H1 (cell line): ENCODE data around the gene B3GNT2. TPM values are rescaled to one million over a fixed set of nuclear protein-coding genes. Genes with fewer than 3 reads are reported as not detected.

ENCODE experiments used
- CTCF ChIA-PET: fragments of 300-600 bp; sonication (Branson Sonifier 250); formaldehyde crosslinking; loops from one replicate; lab custom pipeline; 2021; ENCODE audit not compliant: partially characterized antibody; lab: Charles Lee
- POLR2A ChIA-PET: fragments of 300-600 bp; sonication (Branson Sonifier 250); formaldehyde crosslinking; loops from one replicate; lab custom pipeline; 2021; ENCODE audit warnings: inconsistent platforms; ENCODE audit not compliant: partially characterized antibody; lab: Charles Lee
- DNase-seq, 2 experiments: peaks; one replicate each; pipeline versions ENCODE4 v3.0.0 to v3.0.0-alpha.2; 2010 to 2022; ENCODE audit warnings: low spot score in 2 of 2, low read depth in 1 of 2, mixed read lengths in 1 of 2
- FAIRE-seq: peaks from 2 replicates; lab custom pipeline; 2011; peaks lifted over from hg19 to GRCh38; lab: Jason Lieb, UNC
- H2AFZ ChIP-seq: 2 replicates; pipeline ENCODE4 v1.8.1; 2012; ENCODE audit warnings: low read length, inconsistent platforms
- H2AK5ac ChIP-seq: 2 replicates; pipeline ENCODE4 v1.6.1; 2013; ENCODE audit warnings: low read depth, low read length
- H2BK120ac ChIP-seq: replicated peaks from 2 replicates; pipeline ENCODE3; 2013; ENCODE audit warnings: low read depth, low read length, inconsistent platforms
- H2BK12ac ChIP-seq: 2 replicates; pipeline ENCODE4 v1.6.1; 2013; ENCODE audit warnings: low read depth, low read length
- H2BK15ac ChIP-seq: 2 replicates; pipeline ENCODE4 v1.6.1; 2013; ENCODE audit warnings: low read length
- H2BK20ac ChIP-seq: 2 replicates; pipeline ENCODE4 v1.6.1; 2013; ENCODE audit warnings: low read length
- H2BK5ac ChIP-seq: 2 replicates; pipeline ENCODE4 v1.6.1; 2013; ENCODE audit warnings: low read depth, low read length
- H3K14ac ChIP-seq: 2 replicates; pipeline ENCODE4 v1.6.1; 2013; ENCODE audit warnings: inconsistent platforms; ENCODE audit not compliant: insufficient read length
- H3K18ac ChIP-seq: 2 replicates; pipeline ENCODE4 v1.6.1; 2013; ENCODE audit warnings: low read length; ENCODE audit errors: extremely low read depth
- H3K23ac ChIP-seq: 2 replicates; pipeline ENCODE4 v1.6.1; 2013; ENCODE audit warnings: inconsistent platforms; ENCODE audit not compliant: insufficient read length
- H3K23me2 ChIP-seq: 2 replicates; pipeline ENCODE4 v1.6.1; 2013; ENCODE audit warnings: low read depth, low read length
- H3K27ac ChIP-seq: 2 replicates; pipeline ENCODE4 v1.6.1; 2011; ENCODE audit warnings: low read depth, low read length, inconsistent platforms
- H3K27me3 ChIP-seq, 4 experiments: replicated peaks in 1 of 4; 1 replicate in 1 of 4; 2 replicates in 3 of 4; pipeline versions ENCODE4 v1.6.1 to v1.8.1; 2011 to 2013; ENCODE audit warnings: low read length in 3 of 4, mild to moderate bottlenecking in 3 of 4, inconsistent platforms in 2 of 4, mixed read lengths in 2 of 4, moderate library complexity in 1 of 4; ENCODE audit not compliant: control insufficient read depth in 3 of 4, insufficient read depth in 3 of 4; ENCODE audit errors: extremely low read depth in 1 of 4
- H3K36me3 ChIP-seq, 4 experiments: 2 replicates each; pipeline versions ENCODE4 v1.6.1 to v1.8.1; 2011 to 2013; ENCODE audit warnings: mild to moderate bottlenecking in 4 of 4, low read length in 3 of 4, moderate library complexity in 2 of 4, control low read depth in 1 of 4, inconsistent platforms in 1 of 4; ENCODE audit not compliant: insufficient read depth in 4 of 4, control insufficient read depth in 2 of 4
- H3K4ac ChIP-seq: replicated peaks from 2 replicates; pipeline ENCODE3; 2013; ENCODE audit warnings: low read length, low read depth, mixed read lengths, inconsistent platforms; ENCODE audit not compliant: insufficient read length
- H3K4me1 ChIP-seq, 4 experiments: replicated peaks in 1 of 4; 1 replicate in 1 of 4; 2 replicates in 3 of 4; pipeline versions ENCODE4 v1.6.1 to v1.8.1; 2011 to 2013; ENCODE audit warnings: low read length in 3 of 4, inconsistent platforms in 2 of 4, mixed read lengths in 1 of 4; ENCODE audit not compliant: insufficient read depth in 4 of 4, control insufficient read depth in 3 of 4
- H3K4me2 ChIP-seq, 2 experiments: 2 replicates each; pipeline versions ENCODE4 v1.6.1 to v1.8.1; 2011 to 2013; ENCODE audit warnings: low read depth in 2 of 2, low read length in 2 of 2, control low read depth in 1 of 2, inconsistent platforms in 1 of 2, mild to moderate bottlenecking in 1 of 2; ENCODE audit not compliant: insufficient read depth in 1 of 2
- H3K4me3 ChIP-seq, 4 experiments: fragments of 200-600, 300-600 bp in 1 of 4; sonication (generic), shearing (Covaris generic), sonication (Bioruptor Twin) in 1 of 4; 2 replicates each; pipeline versions ENCODE4 v1.5.1 to v1.8.1; 2011 to 2016; ENCODE audit warnings: low read length in 4 of 4, low read depth in 3 of 4, control low read depth in 2 of 4, inconsistent platforms in 2 of 4, mild to moderate bottlenecking in 2 of 4, mixed read lengths in 1 of 4, moderate library complexity in 1 of 4; ENCODE audit not compliant: insufficient read depth in 2 of 4; ENCODE audit errors: extremely low read depth in 1 of 4
- H3K56ac ChIP-seq: replicated peaks from 2 replicates; pipeline ENCODE3; 2013; ENCODE audit warnings: low read depth, mild to moderate bottlenecking, mixed read lengths, low read length, inconsistent platforms; ENCODE audit not compliant: insufficient read length
- H3K79me1 ChIP-seq: 2 replicates; pipeline ENCODE4 v1.6.1; 2013; ENCODE audit warnings: low read depth, low read length, control low read depth
- H3K79me2 ChIP-seq, 2 experiments: 2 replicates each; pipeline versions ENCODE4 v1.6.1 to v1.8.1; 2012 to 2013; ENCODE audit warnings: low read length in 2 of 2, mild to moderate bottlenecking in 2 of 2, inconsistent platforms in 1 of 2; ENCODE audit not compliant: insufficient read depth in 2 of 2, control insufficient read depth in 1 of 2
- H3K9ac ChIP-seq, 4 experiments: replicated peaks in 1 of 4; 1 replicate in 1 of 4; 2 replicates in 3 of 4; pipeline versions ENCODE4 v1.6.1 to v1.8.1; 2011 to 2013; ENCODE audit warnings: low read depth in 3 of 4, low read length in 3 of 4, control low read depth in 2 of 4, mild to moderate bottlenecking in 2 of 4, moderate library complexity in 2 of 4, inconsistent platforms in 1 of 4; ENCODE audit errors: extremely low read depth in 1 of 4
- H3K9me3 ChIP-seq, 2 experiments: 2 replicates each; pipeline versions ENCODE4 v1.6.1 to v1.8.1; 2012 to 2013; ENCODE audit warnings: mild to moderate bottlenecking in 2 of 2, moderate library complexity in 2 of 2, control low read depth in 1 of 2, inconsistent platforms in 1 of 2, low read depth in 1 of 2, low read length in 1 of 2, mixed read lengths in 1 of 2; ENCODE audit not compliant: insufficient read depth in 2 of 2
- H4K20me1 ChIP-seq, 2 experiments: replicated peaks in 1 of 2; 2 replicates each; pipeline versions ENCODE3 to v1.8.1; 2011 to 2013; ENCODE audit warnings: inconsistent platforms in 2 of 2, low read length in 2 of 2, mild to moderate bottlenecking in 1 of 2; ENCODE audit not compliant: insufficient read depth in 2 of 2, control insufficient read depth in 1 of 2
- H4K5ac ChIP-seq: 2 replicates; pipeline ENCODE4 v1.6.1; 2013; ENCODE audit warnings: low read length, low read depth, mixed read lengths, inconsistent platforms; ENCODE audit not compliant: insufficient read length
- H4K8ac ChIP-seq: 2 replicates; pipeline ENCODE4 v1.8.0; 2013; ENCODE audit warnings: mild to moderate bottlenecking, moderate library complexity, low read length, inconsistent platforms; ENCODE audit not compliant: insufficient read depth; ENCODE audit errors: extremely low read depth
- H4K91ac ChIP-seq: replicated peaks from 2 replicates; pipeline ENCODE3; 2013; ENCODE audit warnings: low read length, mixed read lengths, inconsistent platforms; ENCODE audit not compliant: insufficient read length
- ATF3 ChIP-seq: IDR thresholded peaks from 2 replicates; pipeline ENCODE4 v1.6.1; 2011; ENCODE audit warnings: low read depth, mild to moderate bottlenecking, low read length; ENCODE audit not compliant: insufficient read depth
- JUN ChIP-seq: IDR thresholded peaks from 2 replicates; pipeline ENCODE4 v1.6.1; 2011; ENCODE audit warnings: low read depth, mild to moderate bottlenecking, improper control_type of control experiment, low read length
- KDM4A ChIP-seq: IDR thresholded peaks from one replicate; pipeline ENCODE4 v1.7.1; 2012; ENCODE audit warnings: low read depth, mild to moderate bottlenecking, moderate library complexity, low read length, inconsistent platforms; ENCODE audit not compliant: severe bottlenecking
- PHF8 ChIP-seq: fragments of 200-600 bp; sonication (generic); conservative IDR thresholded peaks from 2 replicates; pipeline ENCODE4 v1.7.1; 2012; ENCODE audit warnings: low read depth, mild to moderate bottlenecking, inconsistent platforms, low read length, moderate library complexity
- POLR2A ChIP-seq, 2 experiments: IDR thresholded peaks; 1 replicate in 1 of 2; 2 replicates in 1 of 2; pipeline ENCODE4 v1.6.1; 2011; ENCODE audit warnings: low read depth in 2 of 2, low read length in 2 of 2, mild to moderate bottlenecking in 2 of 2; ENCODE audit errors: control extremely low read depth in 1 of 2
- POU5F1 ChIP-seq: IDR thresholded peaks from 2 replicates; pipeline ENCODE4 v1.6.1; 2011; ENCODE audit warnings: low read depth, mild to moderate bottlenecking, low read length, moderate library complexity
- SP1 ChIP-seq: IDR thresholded peaks from 2 replicates; pipeline ENCODE4 v1.6.1; 2011; ENCODE audit warnings: low read depth, low read length
- WGBS, 2 experiments: shearing (Covaris generic) in 1 of 2; methylation state at CpG; one replicate each; pipeline versions ENCODE4 v1.1.6 to v1.1.7; 2013 to 2015; ENCODE audit warnings: low lambda C conversion rate in 2 of 2, mixed read lengths in 2 of 2, inconsistent platforms in 1 of 2, low coverage in 1 of 2, missing lambda C conversion rate in 1 of 2; ENCODE audit not compliant: insufficient replicate concordance in 2 of 2, insufficient coverage in 1 of 2, insufficient read length in 1 of 2; ENCODE audit errors: extremely low coverage in 1 of 2, missing lambda C conversion rate in 1 of 2; 5-methylcytosine and 5-hydroxymethylcytosine counted together
- polyA plus RNA-seq, 7 experiments: library from polyadenylated mRNA; depleted of rRNA in 3 of 7; stranded (reverse) in 5 of 7; unstranded in 2 of 7; fragments of >200 nt in 5 of 7; fragments of 200-250 nt in 2 of 7; gene quantifications; 1 replicate in 5 of 7; 2 replicates in 1 of 7; 4 replicates in 1 of 7; pipeline versions ENCODE4 v1.2.1 to v1.2.3, GENCODE V29; 2011 to 2013; ENCODE audit warnings: missing spikeins in 2 of 7, mixed read lengths in 2 of 7
- total RNA-seq: library from RNA; stranded (reverse); fragmentation: NEBNext Ultra II Directional; extraction: Animal tissue kit (Norgen Biotek cat#: 25700); gene quantifications from 2 replicates; pipeline ENCODE4 v1.2.1, GENCODE V29; 2021

Gene B3GNT2
- total and polyA plus RNA-seq, 2 of the 8 experiments (the other 6 are each of a cell fraction or from before 2014, with no cell fraction given) = 20.1 to 40.8 TPM

GRCh38 chr2:62263076-62263715 is 67.3 kb downstream of the B3GNT2 start:
- no peak for FAIRE-seq
- no peak overlapping the region for H3K56ac ChIP-seq
- H3K27ac ChIP-seq = no peak overlapping the region
- H3K18ac ChIP-seq = no peak overlapping the region
- H3K14ac ChIP-seq = no peak overlapping the region
- POLR2A ChIA-PET = no interaction called here
- no peaks in the 10 kb centered on the region for H3K23me2 ChIP-seq
- no peak overlapping the region for H3K23ac ChIP-seq
- CTCF ChIA-PET = interaction anchor here (0.7 to 0.8 kb wide), 2 partner anchors 35 to 36 kb away, joined by 3 to 5 read pairs; no protein-coding TSS in a partner anchor
- H3K36me3 ChIP-seq = no peaks in the 10 kb centered on the region
- H3K4me3 ChIP-seq = no peak overlapping the region
- no peak overlapping the region for H3K9ac ChIP-seq
- H2BK20ac ChIP-seq = no peak overlapping the region
- no peaks in the 10 kb centered on the region for H3K9me3 ChIP-seq
- no peak overlapping the region for H3K4me2 ChIP-seq
- H2BK120ac ChIP-seq = no peak overlapping the region
- H3K79me1 ChIP-seq = no peaks in the 10 kb centered on the region
- no peak overlapping the region for H2BK5ac ChIP-seq
- H4K20me1 ChIP-seq = no peaks in the 10 kb centered on the region
- no peaks in the 10 kb centered on the region for H3K27me3 ChIP-seq
- H2BK12ac ChIP-seq = no peak overlapping the region
- no peak overlapping the region for H4K91ac ChIP-seq
- no peak overlapping the region for H3K4ac ChIP-seq
- H2AFZ ChIP-seq = no peak overlapping the region
- no peaks in the 10 kb centered on the region for H3K79me2 ChIP-seq
- no peak overlapping the region for H2BK15ac ChIP-seq
- H4K5ac ChIP-seq = no peak overlapping the region
- WGBS, 2 experiments = 79 to 100% methylated on average over 1 to 6 of the region's 6 CpGs
- DNase-seq = no peak
- no peak overlapping the region for H2AK5ac ChIP-seq
- no peak overlapping the region for H4K8ac ChIP-seq
- H3K4me1 ChIP-seq = peaks cover 2 to 8% (median 4%) of the 10 kb centered on the region in 4 experiments; a peak in 4 of 7 replicates
- TF ChIP-seq JUN = no peak
- no peak for TF ChIP-seq SP1
- TF ChIP-seq ATF3 = no peak
- no peak for TF ChIP-seq KDM4A
- no peak for TF ChIP-seq POU5F1
- TF ChIP-seq PHF8 = no peak
- no peak for TF ChIP-seq POLR2A (IDR thresholded peaks at IDR 0.05; ENCODE audit: control extremely low read depth in 1 of 2, low read depth in 2 of 2, low read length in 2 of 2)
